Astrocyte (in vitro differentiated cells and primary cell): ENCODE data around the gene KIF26B. TPM values are rescaled to one million over a fixed set of nuclear protein-coding genes. Genes with fewer than 3 reads are reported as not detected.

ENCODE experiments used
- DNase-seq: peaks from one replicate; pipeline ENCODE4 v3.0.0-alpha.2; 2010; ENCODE audit warnings: low read depth
- FAIRE-seq: peaks from 2 replicates; lab custom pipeline; 2011; peaks lifted over from hg19 to GRCh38; lab: Jason Lieb, UNC
- H2AFZ ChIP-seq: 2 replicates; pipeline ENCODE4 v1.6.0; 2012; ENCODE audit warnings: low read depth, low read length, inconsistent platforms
- H3K27ac ChIP-seq: 2 replicates; pipeline ENCODE4 v1.5.1; 2011; ENCODE audit warnings: low read depth, low read length, inconsistent platforms
- H3K27me3 ChIP-seq: 2 replicates; pipeline ENCODE4 v1.6.0; 2011; ENCODE audit warnings: low read length, inconsistent platforms; ENCODE audit not compliant: insufficient read depth
- H3K36me3 ChIP-seq: 2 replicates; pipeline ENCODE4 v1.5.1; 2011; ENCODE audit warnings: low read length, inconsistent platforms; ENCODE audit not compliant: insufficient read depth
- H3K4me1 ChIP-seq: 2 replicates; pipeline ENCODE4 v1.5.1; 2011; ENCODE audit warnings: low read length, inconsistent platforms; ENCODE audit not compliant: insufficient read depth
- H3K4me2 ChIP-seq: 2 replicates; pipeline ENCODE4 v1.6.0; 2012; ENCODE audit warnings: low read length, inconsistent platforms
- H3K4me3 ChIP-seq: 2 replicates; pipeline ENCODE4 v1.5.1; 2011; ENCODE audit warnings: low read depth, mild to moderate bottlenecking, low read length, inconsistent platforms; ENCODE audit not compliant: insufficient read depth
- H3K79me2 ChIP-seq: 2 replicates; pipeline ENCODE4 v1.6.0; 2012; ENCODE audit warnings: mild to moderate bottlenecking, low read length, inconsistent platforms; ENCODE audit not compliant: insufficient read depth
- H3K9ac ChIP-seq: 2 replicates; pipeline ENCODE4 v1.6.0; 2012; ENCODE audit warnings: mild to moderate bottlenecking, low read length, inconsistent platforms
- H3K9me3 ChIP-seq: 2 replicates; pipeline ENCODE4 v1.5.1; 2012; ENCODE audit warnings: low read depth, mild to moderate bottlenecking, low read length, inconsistent platforms; ENCODE audit not compliant: insufficient read depth
- H4K20me1 ChIP-seq: 2 replicates; pipeline ENCODE4 v1.6.0; 2012; ENCODE audit warnings: low read length, inconsistent platforms; ENCODE audit not compliant: insufficient read depth
- H3K27ac Mint-ChIP-seq: one replicate; pipeline ENCODE4 v1.8.0; 2021; ENCODE audit warnings: mild to moderate bottlenecking, mixed read lengths; ENCODE audit not compliant: unreplicated experiment
- H3K27me3 Mint-ChIP-seq: one replicate; pipeline ENCODE4 v1.8.0; 2021; ENCODE audit warnings: low read depth, mixed read lengths; ENCODE audit not compliant: unreplicated experiment
- H3K36me3 Mint-ChIP-seq: one replicate; pipeline ENCODE4 v1.8.0; 2021; ENCODE audit warnings: low read depth, mixed read lengths; ENCODE audit not compliant: unreplicated experiment
- H3K4me1 Mint-ChIP-seq: one replicate; pipeline ENCODE4 v1.8.0; 2021; ENCODE audit warnings: low read depth, mixed read lengths; ENCODE audit not compliant: unreplicated experiment
- H3K4me3 Mint-ChIP-seq: one replicate; pipeline ENCODE4 v1.8.0; 2021; ENCODE audit warnings: mild to moderate bottlenecking, moderate library complexity, mixed read lengths; ENCODE audit not compliant: unreplicated experiment
- H3K9me3 Mint-ChIP-seq: one replicate; pipeline ENCODE4 v1.8.0; 2021; ENCODE audit warnings: mild to moderate bottlenecking, mixed read lengths; ENCODE audit not compliant: unreplicated experiment
- CTCF ChIP-seq: IDR thresholded peaks from 2 replicates; pipeline ENCODE4 v1.5.1; 2011; ENCODE audit warnings: low read depth, mild to moderate bottlenecking, inconsistent platforms, low read length, moderate library complexity; ENCODE audit not compliant: insufficient read depth
- EZH2 ChIP-seq: IDR thresholded peaks from 2 replicates; pipeline ENCODE4 v1.6.1; 2012; ENCODE audit warnings: mild to moderate bottlenecking, low read length, inconsistent platforms; ENCODE audit not compliant: insufficient read depth
- total RNA-seq: library from RNA; stranded (reverse); gene quantifications from 2 replicates; pipeline ENCODE4 v1.2.1, GENCODE V29; 2021

Gene KIF26B
- total RNA-seq, 1 donor from 2014 or later: 6.8 TPM

GRCh38 chr1:245276445-245276844 lies 121.7 kb downstream of the KIF26B start:
- Histone ChIP-seq H3K79me2 (no peaks in the 10 kb centered on the region), H3K27me3 (no peaks in the 10 kb centered on the region), H3K9ac (no peak overlapping the region), H4K20me1 (peaks cover 39% of the 10 kb centered on the region), H3K4me1 (no peaks in the 10 kb centered on the region), H2AFZ (no peak overlapping the region), H3K9me3 (no peaks in the 10 kb centered on the region), H3K36me3 (no peaks in the 10 kb centered on the region), H3K4me3 (no peak overlapping the region), H3K4me2 (no peak overlapping the region), H3K27ac (no peak overlapping the region)
- Mint-ChIP-seq H3K4me1 (peaks cover 4% of the 10 kb centered on the region), H3K27me3 (peaks cover 3% of the 10 kb centered on the region), H3K27ac (no peak overlapping the region), H3K4me3 (no peak overlapping the region), H3K9me3 (no peaks in the 10 kb centered on the region), H3K36me3 (peaks cover 2% of the 10 kb centered on the region)
- FAIRE-seq: no peak
- TF ChIP-seq EZH2: no peak
- no peak for DNase-seq

- FAIRE-seq (no peak), DNase-seq (no peak)
- H3K27ac ChIP-seq: no peak overlapping the region
- H3K27me3 Mint-ChIP-seq: peaks cover 3% of the 10 kb centered on the region
- no peak overlapping the region for H3K4me3 ChIP-seq
- no peak for TF ChIP-seq CTCF
- TF ChIP-seq EZH2: no peak
- H3K9me3 Mint-ChIP-seq: no peaks in the 10 kb centered on the region
- no peaks in the 10 kb centered on the region for H3K9me3 ChIP-seq
- H3K4me1 ChIP-seq: no peaks in the 10 kb centered on the region
- no peak overlapping the region for H3K9ac ChIP-seq
- peaks cover 39% of the 10 kb centered on the region for H4K20me1 ChIP-seq
- H2AFZ ChIP-seq: no peak overlapping the region
- H3K79me2 ChIP-seq: no peaks in the 10 kb centered on the region
- H3K36me3 ChIP-seq: no peaks in the 10 kb centered on the region
- H3K4me2 ChIP-seq: no peak overlapping the region
- no peak overlapping the region for H3K4me3 Mint-ChIP-seq
- no peak overlapping the region for H3K27ac Mint-ChIP-seq
- peaks cover 4% of the 10 kb centered on the region for H3K4me1 Mint-ChIP-seq
- H3K27me3 ChIP-seq: no peaks in the 10 kb centered on the region
- H3K36me3 Mint-ChIP-seq: peaks cover 2% of the 10 kb centered on the region
These were observed 122.5 kb downstream of the KIF26B start for GRCh38 chr1:245277276-245277675.

- Histone ChIP-seq H3K4me2 (no peak overlapping the region), H2AFZ (no peak overlapping the region), H3K4me3 (no peak overlapping the region), H3K79me2 (no peaks in the 10 kb centered on the region), H3K4me1 (no peaks in the 10 kb centered on the region), H3K9me3 (peaks cover 4% of the 10 kb centered on the region), H3K27ac (no peak overlapping the region), H3K36me3 (no peaks in the 10 kb centered on the region), H3K9ac (no peak overlapping the region), H3K27me3 (no peaks in the 10 kb centered on the region), H4K20me1 (peaks cover 34% of the 10 kb centered on the region)
- Mint-ChIP-seq H3K9me3 (peaks cover 6% of the 10 kb centered on the region), H3K4me1 (peaks cover 4% of the 10 kb centered on the region), H3K36me3 (peaks cover 14% of the 10 kb centered on the region), H3K27me3 (peaks cover 3% of the 10 kb centered on the region), H3K27ac (no peak overlapping the region), H3K4me3 (no peak overlapping the region)
- FAIRE-seq: no peak
- DNase-seq: no peak
- TF ChIP-seq EZH2: no peak
These were observed 124.1 kb downstream of the KIF26B start for GRCh38 chr1:245278846-245279245.
